Measurements from ENCODE around the gene RDM1. TPM values are rescaled to one million over a fixed set of nuclear protein-coding genes. Genes with fewer than 3 reads are reported as not detected.

The RDM1 gene, protein sequence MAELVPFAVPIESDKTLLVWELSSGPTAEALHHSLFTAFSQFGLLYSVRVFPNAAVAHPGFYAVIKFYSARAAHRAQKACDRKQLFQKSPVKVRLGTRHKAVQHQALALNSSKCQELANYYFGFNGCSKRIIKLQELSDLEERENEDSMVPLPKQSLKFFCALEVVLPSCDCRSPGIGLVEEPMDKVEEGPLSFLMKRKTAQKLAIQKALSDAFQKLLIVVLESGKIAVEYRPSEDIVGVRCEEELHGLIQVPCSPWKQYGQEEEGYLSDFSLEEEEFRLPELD
- not detected in 2 replicates for total RNA-seq

DNA sequence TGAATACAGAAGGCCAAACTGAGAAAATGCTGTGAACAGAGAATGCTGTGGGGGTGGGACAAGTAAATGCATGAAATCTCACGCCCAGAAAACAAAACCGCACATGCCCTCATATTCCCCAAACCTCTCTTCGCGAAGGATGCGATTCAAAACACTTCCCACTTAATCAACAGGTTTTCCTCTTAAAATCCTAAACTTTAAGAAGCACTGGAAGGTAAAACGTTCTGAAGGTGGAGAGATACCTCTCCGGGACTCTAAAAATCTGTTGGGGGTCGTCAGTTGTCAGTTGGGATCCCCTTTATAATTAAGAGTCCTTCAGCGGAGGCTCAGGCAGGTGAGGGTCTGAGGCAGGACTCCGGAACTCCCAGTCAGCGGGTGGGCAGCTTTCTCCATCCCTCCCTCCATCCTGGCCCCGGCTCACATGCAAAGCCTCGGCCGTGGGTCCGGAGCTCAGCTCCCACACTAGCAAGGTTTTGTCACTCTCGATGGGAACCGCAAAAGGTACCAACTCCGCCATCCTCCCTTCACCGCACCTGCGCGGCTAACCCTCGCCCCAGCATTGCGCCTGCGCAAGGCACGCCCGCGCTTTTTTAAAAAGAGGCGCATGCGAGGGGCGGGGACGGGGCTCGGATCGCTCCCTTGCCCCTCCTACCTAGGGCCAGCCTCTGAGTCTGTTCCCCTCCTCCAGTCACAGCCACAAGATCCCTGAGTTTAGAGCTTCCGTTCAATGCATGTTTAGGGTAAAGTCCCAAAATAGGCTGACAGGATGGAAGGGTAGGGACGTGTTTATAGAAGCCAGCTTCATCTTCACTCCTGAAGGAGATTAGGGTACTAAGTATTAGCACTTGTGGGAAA, at the start of gene RDM1:
TSS of gene RDM1 (minus strand) at position 563 of the 855 bp plus-strand sequence. CDS start at position 517, 46 bp downstream.

DNA sequence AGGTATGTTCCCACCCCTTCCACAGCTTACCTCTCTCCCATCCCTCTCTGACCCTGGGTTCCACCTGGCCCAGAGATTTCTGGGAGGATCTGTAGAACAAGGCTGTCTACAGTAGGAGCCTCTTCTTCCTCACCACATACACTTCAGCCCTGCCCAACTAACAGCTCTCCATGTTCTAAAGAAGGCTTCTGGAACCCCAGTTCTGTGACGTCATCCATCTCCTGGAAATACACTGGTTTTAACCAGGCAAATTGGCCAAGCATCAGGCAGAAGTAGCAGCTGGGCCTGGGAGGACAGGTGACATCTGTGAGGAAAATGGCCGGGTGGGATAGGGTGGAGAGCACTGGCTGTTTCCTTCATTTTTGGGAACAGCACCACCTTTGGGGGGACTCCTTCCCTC, 13.0 kb upstream of the RDM1 start, which contains the start of gene LYZL6:
TSS of gene LYZL6 (minus strand) at position 177 of the 400 bp plus-strand sequence. CDS start 4,357 bp downstream, outside the sequence.

DNA sequence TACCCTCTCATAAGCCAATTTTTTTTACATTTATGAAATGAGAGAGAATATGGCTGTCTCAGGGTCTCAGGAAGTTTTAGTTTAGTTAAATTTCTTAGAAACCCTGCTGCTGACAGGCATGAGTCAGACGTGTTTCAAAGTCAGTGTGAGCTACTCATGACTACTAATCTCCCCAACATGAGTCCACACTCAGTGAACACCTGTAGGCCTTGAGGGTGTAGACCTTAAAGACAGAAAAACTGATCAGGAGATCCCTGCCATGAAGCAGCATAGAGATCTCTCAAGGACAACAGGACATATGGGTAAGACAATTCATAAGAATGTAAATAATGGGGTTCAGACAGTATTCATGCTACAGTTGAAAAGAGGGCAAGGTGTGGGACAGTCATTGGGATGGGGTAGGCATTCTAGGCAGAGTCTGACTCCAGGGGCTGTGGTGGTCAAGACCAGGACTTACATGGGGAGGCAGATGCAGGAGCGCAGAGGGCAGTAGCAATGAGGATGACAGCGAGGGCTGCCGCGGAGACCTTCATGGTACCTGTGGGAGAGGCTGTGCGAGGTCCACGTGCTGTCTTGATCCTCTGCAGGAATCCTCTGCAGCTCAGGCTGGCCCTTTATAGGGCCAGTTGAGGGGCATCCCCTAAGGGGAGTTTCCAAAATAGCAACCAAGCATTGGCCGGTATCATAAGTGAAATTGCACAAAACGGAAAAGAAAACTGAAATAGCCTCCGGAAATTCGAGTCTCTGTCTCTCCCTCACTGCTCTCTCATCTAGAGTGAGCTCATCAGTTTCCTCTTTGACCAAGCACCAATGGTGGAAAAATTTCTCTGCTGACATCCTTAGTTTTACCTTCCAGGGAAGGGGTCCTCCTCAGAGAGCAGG, 50.6 kb downstream of the RDM1 start, which contains the start of gene CCL5:
TSS of gene CCL5 (minus strand) at position 588 of the 882 bp plus-strand sequence.

DNA sequence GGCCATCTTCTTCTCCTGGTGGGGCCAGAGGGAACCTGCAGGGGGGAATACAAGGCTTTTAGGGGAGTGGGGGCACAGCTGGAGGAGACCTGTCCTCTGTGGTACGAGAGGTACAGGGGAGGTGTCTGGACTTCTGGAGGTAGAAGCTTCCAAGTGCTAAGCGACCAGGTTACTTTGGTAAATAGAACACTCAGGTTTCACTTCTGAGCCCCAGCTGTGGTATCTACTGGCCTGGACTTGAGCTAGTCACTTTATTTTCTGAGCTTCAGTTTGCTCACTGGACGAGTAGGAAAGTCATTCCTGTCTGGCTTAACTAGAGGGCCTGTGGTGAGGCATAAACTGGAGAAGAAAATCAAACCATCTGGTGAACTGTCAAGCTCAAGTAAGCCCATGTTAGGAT, 61.8 kb downstream of the RDM1 start, which contains the start of gene HEATR9:
TSS of gene HEATR9 (minus strand) at position 155 of the 400 bp plus-strand sequence. CDS start at position 6, 149 bp downstream.

Other genes starting within 250 kb of the RDM1 start
- gene RASL10B, start 199.1 kb downstream of the RDM1 start, total RNA-seq: 1.4 and 4.2 TPM in 2 replicates
- 0.18 and 0.32 TPM in 2 replicates for gene GAS2L2, start 177.5 kb downstream of the RDM1 start, total RNA-seq
- gene C17orf50, start 169.9 kb downstream of the RDM1 start, total RNA-seq: not detected in 2 replicates
- gene MMP28, start 135.1 kb downstream of the RDM1 start, total RNA-seq: 0.32 TPM in 1 of 2 replicates, not detected in the other
- 17.3 and 36.5 TPM in 2 replicates for gene TAF15, start 121.3 kb downstream of the RDM1 start, total RNA-seq
- gene HEATR9, start 61.9 kb downstream of the RDM1 start, total RNA-seq: not detected in 2 replicates
- gene CCL5, start 50.4 kb downstream of the RDM1 start, total RNA-seq: 1.6 TPM in 1 of 2 replicates, not detected in the other
- gene LYZL6, start 12.9 kb upstream of the RDM1 start, total RNA-seq: not detected in 2 replicates
- not detected in 2 replicates for gene CCL16, start 50.7 kb upstream of the RDM1 start, total RNA-seq
- 0.90 and 4.9 TPM in 2 replicates for gene CCL14, start 56.0 kb upstream of the RDM1 start, total RNA-seq
- gene CCL15, start 70.8 kb upstream of the RDM1 start, total RNA-seq: not detected in 2 replicates
- not detected in 2 replicates for gene CCL23, start 87.2 kb upstream of the RDM1 start, total RNA-seq
- not detected in 2 replicates for gene CCL18, start 133.5 kb upstream of the RDM1 start, total RNA-seq
- not detected in 2 replicates for gene CCL3, start 159.4 kb upstream of the RDM1 start, total RNA-seq
- gene CCL4, start 173.1 kb upstream of the RDM1 start, total RNA-seq: not detected in 2 replicates
- 1.9 TPM in 1 of 2 replicates, not detected in the other for gene TBC1D3B, start 245.9 kb upstream of the RDM1 start, total RNA-seq

All from cardiac atrium fibroblast (primary cell).